Measurements from ENCODE around the gene FOSL2. TPM values are rescaled to one million over a fixed set of nuclear protein-coding genes. Genes with fewer than 3 reads are reported as not detected.

FOSL2 gene
- total RNA-seq, 1 experiment from 2014 or later, result 34.2 TPM

DNA sequence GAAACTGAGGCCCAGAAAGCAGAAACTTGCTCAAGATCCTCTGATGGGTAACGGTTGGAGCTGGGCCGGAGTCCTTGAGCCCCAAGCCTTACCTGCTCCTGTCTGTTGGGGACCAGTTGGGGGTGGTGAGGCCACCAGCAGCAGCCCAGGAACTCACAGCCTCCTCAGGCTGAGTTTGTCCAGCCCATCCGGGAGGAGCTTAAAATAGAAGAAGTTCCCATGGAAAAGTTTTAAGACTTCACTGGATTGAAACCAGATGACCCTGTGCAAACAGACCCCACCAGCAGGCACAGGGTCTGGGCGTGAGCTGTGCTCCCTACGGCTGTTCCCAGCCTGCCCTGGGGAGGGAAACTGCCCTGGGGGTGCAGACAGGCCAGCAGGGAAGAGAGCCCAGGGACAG lies 40.6 kb upstream of the FOSL2 start:
- no peaks in the 10 kb centered on the region for H3K9me3 ChIP-seq (ENCODE audit: low read length)
- no peak overlapping the region for H3K27ac ChIP-seq (ENCODE audit: low read length)
- H3F3A ChIP-seq (ENCODE audit: low read length, unreplicated experiment), result no peaks in the 10 kb centered on the region
- no peaks in the 10 kb centered on the region for H3K36me3 ChIP-seq (ENCODE audit: low read depth, low read length)
- H3K4me1 ChIP-seq (ENCODE audit: insufficient read depth, low read length), result 0 out of 2 replicates have a peak, but pooled peaks cover 7% of the 10 kb centered on the region
- no peak overlapping the region for H3K4me2 ChIP-seq (ENCODE audit: low read length)
- no peaks in the 10 kb centered on the region for H3K9me2 ChIP-seq (replicated peaks; ENCODE audit: low read length)
- no TSS peak for BruUV-seq (replicated peaks)
- POLR2A ChIA-PET (ENCODE audit: unreplicated experiment), result no interaction called here
- DNase-seq, result no peak
- intact Hi-C loops (cut with micrococcal nuclease), result no loop called here
- no peaks in the 10 kb centered on the region for H3K79me2 ChIP-seq (ENCODE audit: low read length)
- no peak for ATAC-seq
- TF ChIP-seq EZH2 (IDR thresholded peaks at IDR 0.05; ENCODE audit: low read length, unreplicated experiment), result no peak
- no peak for TF ChIP-seq EZH2phosphoT487 (IDR thresholded peaks at IDR 0.05; ENCODE audit: borderline replicate concordance, low read length)
- TF ChIP-seq CTCF (conservative IDR thresholded peaks at IDR 0.05; ENCODE audit: low read depth, low read length), result no peak
- CTCF ChIA-PET, result no interaction called here
- H3K4me3 ChIP-seq (ENCODE audit: low read length), result no peak overlapping the region
- no peaks in the 10 kb centered on the region for H3K27me3 ChIP-seq (ENCODE audit: low read length)
- H4K20me1 ChIP-seq (ENCODE audit: low read length), result no peaks in the 10 kb centered on the region
- no peak overlapping the region for H2AFZ ChIP-seq (ENCODE audit: low read length)
- H3K9ac ChIP-seq (ENCODE audit: low read length), result no peak overlapping the region

GRCh38 chr2:28352610-28353195 lies 40.0 kb upstream of the FOSL2 start:
- ATAC-seq (no peak), DNase-seq (no peak)
- ChIA-PET POLR2A (ENCODE audit: unreplicated experiment) (no interaction called here), CTCF (no interaction called here)
- H2AFZ ChIP-seq (ENCODE audit: low read length), result no peak overlapping the region
- H3K27ac ChIP-seq (ENCODE audit: low read length), result no peak overlapping the region
- H3K4me2 ChIP-seq (ENCODE audit: low read length), result no peak overlapping the region
- no peaks in the 10 kb centered on the region for H3K9me2 ChIP-seq (replicated peaks; ENCODE audit: low read length)
- no peaks in the 10 kb centered on the region for H3K27me3 ChIP-seq (ENCODE audit: low read length)
- TF ChIP-seq EZH2 (IDR thresholded peaks at IDR 0.05; ENCODE audit: low read length, unreplicated experiment), result no peak
- TF ChIP-seq EZH2phosphoT487 (IDR thresholded peaks at IDR 0.05; ENCODE audit: borderline replicate concordance, low read length), result no peak
- no peak for TF ChIP-seq CTCF (conservative IDR thresholded peaks at IDR 0.05; ENCODE audit: low read depth, low read length)
- H3K9ac ChIP-seq (ENCODE audit: low read length), result no peak overlapping the region
- no peaks in the 10 kb centered on the region for H3K79me2 ChIP-seq (ENCODE audit: low read length)
- no peaks in the 10 kb centered on the region for H3F3A ChIP-seq (ENCODE audit: low read length, unreplicated experiment)
- H3K4me1 ChIP-seq (ENCODE audit: insufficient read depth, low read length), result 0 out of 2 replicates have a peak, but pooled peaks cover 7% of the 10 kb centered on the region
- no peak overlapping the region for H3K4me3 ChIP-seq (ENCODE audit: low read length)
- H3K9me3 ChIP-seq (ENCODE audit: low read length), result no peaks in the 10 kb centered on the region
- H4K20me1 ChIP-seq (ENCODE audit: low read length), result no peaks in the 10 kb centered on the region
- no peaks in the 10 kb centered on the region for H3K36me3 ChIP-seq (ENCODE audit: low read depth, low read length)
- no TSS peak for BruUV-seq (replicated peaks)
- intact Hi-C loops (cut with micrococcal nuclease), result no loop called here

GRCh38 chr2:28354920-28355520 lies 37.6 kb upstream of the FOSL2 start:
- ChIA-PET CTCF (no interaction called here), POLR2A (ENCODE audit: unreplicated experiment) (no interaction called here)
- no peak overlapping the region for H3K4me2 ChIP-seq (ENCODE audit: low read length)
- no peak overlapping the region for H3K9ac ChIP-seq (ENCODE audit: low read length)
- no peaks in the 10 kb centered on the region for H4K20me1 ChIP-seq (ENCODE audit: low read length)
- no peaks in the 10 kb centered on the region for H3K9me3 ChIP-seq (ENCODE audit: low read length)
- DNase-seq (no peak), ATAC-seq (no peak)
- H3K27ac ChIP-seq (ENCODE audit: low read length), result no peak overlapping the region
- peaks cover 21% of the 10 kb centered on the region for H3K4me1 ChIP-seq (ENCODE audit: insufficient read depth, low read length)
- H3K27me3 ChIP-seq (ENCODE audit: low read length), result no peaks in the 10 kb centered on the region
- BruUV-seq (replicated peaks), result no TSS peak
- H3K79me2 ChIP-seq (ENCODE audit: low read length), result no peaks in the 10 kb centered on the region
- H3F3A ChIP-seq (ENCODE audit: low read length, unreplicated experiment), result no peaks in the 10 kb centered on the region
- no peak overlapping the region for H3K4me3 ChIP-seq (ENCODE audit: low read length)
- no peaks in the 10 kb centered on the region for H3K9me2 ChIP-seq (replicated peaks; ENCODE audit: low read length)
- H3K36me3 ChIP-seq (ENCODE audit: low read depth, low read length), result no peaks in the 10 kb centered on the region
- TF ChIP-seq EZH2 (IDR thresholded peaks at IDR 0.05; ENCODE audit: low read length, unreplicated experiment) (no peak), EZH2phosphoT487 (IDR thresholded peaks at IDR 0.05; ENCODE audit: borderline replicate concordance, low read length) (no peak), CTCF (conservative IDR thresholded peaks at IDR 0.05; ENCODE audit: low read depth, low read length) (no peak)
- no peak overlapping the region for H2AFZ ChIP-seq (ENCODE audit: low read length)
- intact Hi-C loops (cut with micrococcal nuclease), result no loop called here

All from PC-3 (cell line).